ENCODE measurements around the gene FOXF1. TPM values are rescaled to one million over a fixed set of nuclear protein-coding genes. Genes with fewer than 3 reads are reported as not detected.

Gene FOXF1
- total RNA-seq, 2 donors from 2014 or later: not detected

- H3K27ac Mint-ChIP-seq: no peak overlapping the region
- H3K27me3 Mint-ChIP-seq (ENCODE audit: insufficient read depth): peaks cover 99% of the 10 kb centered on the region
- Histone ChIP-seq H3K27me3 (ENCODE audit: control insufficient read depth, insufficient read depth, low read length, poor library complexity, severe bottlenecking) (peaks cover 100% of the 10 kb centered on the region), H3K9me3 (ENCODE audit: control insufficient read depth, low read length) (no peaks in the 10 kb centered on the region), H3K36me3 (ENCODE audit: control insufficient read depth, insufficient read depth, low read length) (no peaks in the 10 kb centered on the region), H3K4me1 (ENCODE audit: control insufficient read depth, insufficient read depth, low read length) (peaks cover 13% of the 10 kb centered on the region), H3K9ac (ENCODE audit: extremely low read depth, low read length, poor library complexity, severe bottlenecking) (no peak overlapping the region), H3K4me3 (ENCODE audit: low read length) (no peak overlapping the region), H3K27ac (ENCODE audit: low read depth, low read length) (no peak overlapping the region)
- DNase-seq: peak; percentile 67
- H3K4me1 Mint-ChIP-seq: peaks cover 24% of the 10 kb centered on the region
- no peak for TF ChIP-seq CTCF (conservative IDR thresholded peaks at IDR 0.05)
- H3K4me3 Mint-ChIP-seq: peak overlapping the region; percentile 41
- no peaks in the 10 kb centered on the region for H3K36me3 Mint-ChIP-seq (ENCODE audit: low read depth)
- WGBS, 2 experiments (ENCODE audit: insufficient coverage in 1 of 2, insufficient read length in 1 of 2): 0% methylated on average over 18 to 45 of the region's 45 CpGs
- H3K9me3 Mint-ChIP-seq: no peaks in the 10 kb centered on the region
Observed at GRCh38 chr16:86496929-86497461, 13.3 kb upstream of the FOXF1 start.

- peaks cover 99% of the 10 kb centered on the region for H3K27me3 Mint-ChIP-seq (ENCODE audit: insufficient read depth)
- H3K27ac Mint-ChIP-seq: no peak overlapping the region
- peak overlapping the region; percentile 17 for H3K4me3 Mint-ChIP-seq
- 1% methylated on average over 44 of the region's 44 CpGs; no CpG with 5 or more reads in 1 of the 2 experiments for WGBS, 2 experiments (ENCODE audit: insufficient coverage in 1 of 2, insufficient read length in 1 of 2)
- no peaks in the 10 kb centered on the region for H3K36me3 Mint-ChIP-seq (ENCODE audit: low read depth)
- H3K9me3 Mint-ChIP-seq: no peaks in the 10 kb centered on the region
- Histone ChIP-seq H3K9ac (ENCODE audit: extremely low read depth, low read length, poor library complexity, severe bottlenecking) (no peak overlapping the region), H3K36me3 (ENCODE audit: control insufficient read depth, insufficient read depth, low read length) (no peaks in the 10 kb centered on the region), H3K27ac (ENCODE audit: low read depth, low read length) (no peak overlapping the region), H3K27me3 (ENCODE audit: control insufficient read depth, insufficient read depth, low read length, poor library complexity, severe bottlenecking) (peaks cover 100% of the 10 kb centered on the region), H3K9me3 (ENCODE audit: control insufficient read depth, low read length) (no peaks in the 10 kb centered on the region), H3K4me1 (ENCODE audit: control insufficient read depth, insufficient read depth, low read length) (peaks cover 13% of the 10 kb centered on the region), H3K4me3 (ENCODE audit: low read length) (no peak overlapping the region)
- H3K4me1 Mint-ChIP-seq: peaks cover 24% of the 10 kb centered on the region
- DNase-seq: peak; percentile 90
- no peak for TF ChIP-seq CTCF (conservative IDR thresholded peaks at IDR 0.05)
Observed at GRCh38 chr16:86497551-86498021, 12.7 kb upstream of the FOXF1 start.

- Mint-ChIP-seq H3K4me1 (peaks cover 24% of the 10 kb centered on the region), H3K9me3 (no peaks in the 10 kb centered on the region), H3K36me3 (ENCODE audit: low read depth) (no peaks in the 10 kb centered on the region), H3K27me3 (ENCODE audit: insufficient read depth) (peaks cover 99% of the 10 kb centered on the region), H3K27ac (no peak overlapping the region), H3K4me3 (peak overlapping the region; percentile 17)
- TF ChIP-seq CTCF (conservative IDR thresholded peaks at IDR 0.05): peak; percentile 55
- Histone ChIP-seq H3K27ac (ENCODE audit: low read depth, low read length) (no peak overlapping the region), H3K36me3 (ENCODE audit: control insufficient read depth, insufficient read depth, low read length) (no peaks in the 10 kb centered on the region), H3K27me3 (ENCODE audit: control insufficient read depth, insufficient read depth, low read length, poor library complexity, severe bottlenecking) (peaks cover 100% of the 10 kb centered on the region), H3K9ac (ENCODE audit: extremely low read depth, low read length, poor library complexity, severe bottlenecking) (no peak overlapping the region), H3K4me1 (ENCODE audit: control insufficient read depth, insufficient read depth, low read length) (peaks cover 13% of the 10 kb centered on the region), H3K9me3 (ENCODE audit: control insufficient read depth, low read length) (no peaks in the 10 kb centered on the region), H3K4me3 (ENCODE audit: low read length) (no peak overlapping the region)
- peak; percentile 80 for DNase-seq
- WGBS, 2 experiments (ENCODE audit: insufficient coverage in 1 of 2, insufficient read length in 1 of 2): 3 to 4% methylated on average over 17 to 29 of the region's 29 CpGs
Observed at GRCh38 chr16:86498155-86498670, 12.1 kb upstream of the FOXF1 start.

Measured in endodermal cell (in vitro differentiated cells).